Upper lobe of left lung (tissue), 6 donors: ENCODE results near the gene ATP13A1. TPM values are rescaled to one million over a fixed set of nuclear protein-coding genes. Genes with fewer than 3 reads are reported as not detected.
"Not testable (repeated sequence)": the region's sequence is repeated elsewhere in the genome, so short reads cannot be mapped to it uniquely, and the experiment has no call there.

ENCODE experiments used
- ATAC-seq, 2 donors: fragments of 200-7000 bp; cut with Tn5 transposase; one replicate each; pipeline ENCODE4 v1.9.1; 2022; ENCODE audit warnings: mild to moderate bottlenecking in 2 of 2, moderate library complexity in 2 of 2; ENCODE audit not compliant: low FRiP score in 2 of 2
- DNase-seq, 2 donors: peaks; one replicate each; pipeline ENCODE4 v3.0.0-alpha.2; 2019 to 2020
- H3K27ac ChIP-seq, 4 donors: fragments of 200-600 bp; sonication (generic); one replicate each; pipeline ENCODE4 v1.5.1; 2016 to 2019
- H3K27me3 ChIP-seq, 4 donors: fragments of 200-600 bp; sonication (generic); one replicate each; pipeline ENCODE4 v1.5.1; 2017 to 2019
- H3K36me3 ChIP-seq, 4 donors: fragments of 200-600 bp; sonication (generic); one replicate each; pipeline ENCODE4 v1.5.1; 2016 to 2019
- H3K4me1 ChIP-seq, 4 donors: fragments of 200-600 bp; sonication (generic); one replicate each; pipeline ENCODE4 v1.5.1; 2018 to 2019
- H3K4me3 ChIP-seq, 4 donors: fragments of 200-600 bp; sonication (generic); one replicate each; pipeline ENCODE4 v1.5.1; 2017 to 2019; ENCODE audit warnings: mild to moderate bottlenecking in 2 of 4, moderate library complexity in 1 of 4
- H3K9me3 ChIP-seq, 4 donors: fragments of 200-600 bp; sonication (generic); one replicate each; pipeline ENCODE4 v1.5.1; 2018 to 2019
- EP300 ChIP-seq, 4 donors: sonication (generic); formaldehyde crosslinking; IDR thresholded peaks; one replicate each; pipeline ENCODE4 v1.5.1; 2017; ENCODE audit warnings: antibody characterized with exemption in 4 of 4, control low read depth in 2 of 4
- POLR2A ChIP-seq, 4 donors: fragments of 450-650 bp; IDR thresholded peaks; one replicate each; pipeline ENCODE4 v1.5.1; 2016 to 2017; ENCODE audit warnings: antibody characterized with exemption in 4 of 4, mild to moderate bottlenecking in 2 of 4
- POLR2AphosphoS5 ChIP-seq, 2 donors: sonication (generic); formaldehyde crosslinking; IDR thresholded peaks; one replicate each; pipeline ENCODE4 v1.5.1; 2017; ENCODE audit warnings: antibody characterized with exemption in 2 of 2
- WGBS, 2 donors: methylation state at CpG; one replicate each; pipeline ENCODE4 v1.1.5; 2017 to 2018; 5-methylcytosine and 5-hydroxymethylcytosine counted together
- total RNA-seq, 6 donors: library from RNA; depleted of rRNA in 4 of 6; stranded (reverse); fragments of >200 nt in 4 of 6; gene quantifications; one replicate each; pipeline versions ENCODE4 v1.1.0 to v1.2.1, GENCODE V29; 2016 to 2021
- TF ChIP-seq, protein P1 (sequence below), 6 experiments: fragments of 450-650 bp in 4 of 6; fragments of 200-600 bp in 2 of 6; sonication (generic) in 2 of 6; IDR thresholded peaks; one replicate each; pipeline ENCODE4 v1.5.1; 2016 to 2019; ENCODE audit warnings: antibody characterized with exemption in 6 of 6
- donor health status: DM: no; HTN: no; CAD: no; lungs with moderate emphysema.
- donor health status: DM: no; HTN: yes; CAD: no; lungs with severe emphysema.

Gene ATP13A1
- total RNA-seq, 6 donors from 2014 or later, result 58.6 to 256 (median 97.4) TPM

DNA sequence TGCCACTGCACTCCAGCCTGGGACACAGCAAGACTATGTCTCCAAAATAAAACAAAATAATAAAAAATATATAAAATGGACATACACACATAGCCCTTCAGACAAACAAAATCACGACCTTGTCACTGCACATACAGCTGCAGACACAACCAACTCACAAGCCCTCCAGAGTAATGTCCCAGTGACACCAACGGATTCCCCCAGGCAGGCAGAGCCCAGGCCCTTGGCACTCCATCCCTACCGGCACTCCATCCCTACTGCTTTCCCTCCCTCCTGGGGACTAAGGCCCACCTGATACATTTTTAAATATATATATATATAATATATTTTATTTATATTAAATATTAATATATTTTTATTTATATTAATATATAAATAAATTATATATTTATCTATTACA lies 23.6 kb upstream of the ATP13A1 start:
- ATAC-seq, result no peak
- Histone ChIP-seq H3K36me3 (peaks cover 0 to 2% (median 0%) of the 10 kb centered on the region in 4 donors), H3K4me1 (no peaks in the 10 kb centered on the region), H3K27ac (no peak overlapping the region), H3K4me3 (no peak overlapping the region), H3K27me3 (no peaks in the 10 kb centered on the region), H3K9me3 (peaks cover 0 to 38% (median 32%) of the 10 kb centered on the region in 4 donors)
- no peak for DNase-seq
- TF ChIP-seq POLR2A (IDR thresholded peaks at IDR 0.05) (no peak), POLR2AphosphoS5 (IDR thresholded peaks at IDR 0.05) (no peak)
- WGBS, 2 donors, result 96 to 97% methylated on average over 3 of the region's 3 CpGs

DNA sequence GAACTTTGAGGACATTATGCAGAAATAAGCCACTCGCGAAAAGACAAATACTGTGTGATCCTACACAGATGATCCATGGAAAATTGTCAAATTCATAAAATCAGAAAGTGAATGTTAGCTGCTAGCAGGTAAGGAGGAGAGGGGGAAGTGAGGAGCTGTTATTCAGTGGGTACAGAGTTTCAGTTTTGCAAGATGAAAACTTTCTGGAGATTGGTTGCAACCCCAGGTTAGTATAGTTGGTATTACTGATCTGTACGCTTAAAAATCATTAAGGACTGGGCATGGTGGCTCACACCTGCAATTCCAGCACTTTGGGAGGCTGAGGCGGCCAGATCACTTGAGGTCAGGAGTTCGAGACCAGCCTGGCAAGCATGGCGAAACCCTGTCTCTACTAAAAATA lies 23.1 kb upstream of the ATP13A1 start:
- no peak overlapping the region for H3K27ac ChIP-seq
- no peak for DNase-seq
- H3K4me3 ChIP-seq, result no peak overlapping the region
- no peaks in the 10 kb centered on the region for H3K27me3 ChIP-seq
- WGBS, 2 donors, result 96 to 98% methylated on average over 6 of the region's 6 CpGs
- H3K9me3 ChIP-seq, result peaks cover 0 to 38% (median 33%) of the 10 kb centered on the region in 4 donors
- no peaks in the 10 kb centered on the region for H3K4me1 ChIP-seq
- peaks cover 0 to 2% (median 0%) of the 10 kb centered on the region in 4 donors for H3K36me3 ChIP-seq
- no peak for TF ChIP-seq EP300 (IDR thresholded peaks at IDR 0.05)
- TF ChIP-seq, protein P1, sequence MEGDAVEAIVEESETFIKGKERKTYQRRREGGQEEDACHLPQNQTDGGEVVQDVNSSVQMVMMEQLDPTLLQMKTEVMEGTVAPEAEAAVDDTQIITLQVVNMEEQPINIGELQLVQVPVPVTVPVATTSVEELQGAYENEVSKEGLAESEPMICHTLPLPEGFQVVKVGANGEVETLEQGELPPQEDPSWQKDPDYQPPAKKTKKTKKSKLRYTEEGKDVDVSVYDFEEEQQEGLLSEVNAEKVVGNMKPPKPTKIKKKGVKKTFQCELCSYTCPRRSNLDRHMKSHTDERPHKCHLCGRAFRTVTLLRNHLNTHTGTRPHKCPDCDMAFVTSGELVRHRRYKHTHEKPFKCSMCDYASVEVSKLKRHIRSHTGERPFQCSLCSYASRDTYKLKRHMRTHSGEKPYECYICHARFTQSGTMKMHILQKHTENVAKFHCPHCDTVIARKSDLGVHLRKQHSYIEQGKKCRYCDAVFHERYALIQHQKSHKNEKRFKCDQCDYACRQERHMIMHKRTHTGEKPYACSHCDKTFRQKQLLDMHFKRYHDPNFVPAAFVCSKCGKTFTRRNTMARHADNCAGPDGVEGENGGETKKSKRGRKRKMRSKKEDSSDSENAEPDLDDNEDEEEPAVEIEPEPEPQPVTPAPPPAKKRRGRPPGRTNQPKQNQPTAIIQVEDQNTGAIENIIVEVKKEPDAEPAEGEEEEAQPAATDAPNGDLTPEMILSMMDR (IDR thresholded peaks at IDR 0.05), result no peak
- no peak for TF ChIP-seq POLR2AphosphoS5 (IDR thresholded peaks at IDR 0.05)
- TF ChIP-seq POLR2A (IDR thresholded peaks at IDR 0.05), result no peak
- ATAC-seq, result no peak

DNA sequence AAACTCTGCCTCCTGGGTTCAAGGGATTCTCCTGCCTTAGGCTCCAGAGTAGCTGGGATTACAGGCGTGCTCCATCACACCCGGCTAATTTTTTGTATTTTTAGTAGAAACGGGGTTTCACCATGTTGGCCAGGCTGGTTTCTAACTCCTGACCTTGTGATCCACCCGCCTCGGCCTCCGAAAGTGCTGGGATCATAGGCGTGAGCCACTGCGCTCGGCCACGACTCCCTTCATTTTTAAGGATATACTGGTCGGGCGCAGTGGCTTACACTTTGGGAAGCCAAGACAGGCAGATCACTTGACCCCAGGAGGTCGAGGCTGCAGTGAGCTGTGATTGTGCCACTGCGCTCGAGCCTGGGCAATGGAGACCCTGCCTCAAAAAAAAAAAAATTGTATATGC lies 22.6 kb upstream of the ATP13A1 start:
- DNase-seq, result not testable (repeated sequence)
- 98% methylated on average over 15 of the region's 15 CpGs for WGBS, 2 donors
- peaks cover 0 to 42% (median 37%) of the 10 kb centered on the region in 4 donors for H3K9me3 ChIP-seq

DNA sequence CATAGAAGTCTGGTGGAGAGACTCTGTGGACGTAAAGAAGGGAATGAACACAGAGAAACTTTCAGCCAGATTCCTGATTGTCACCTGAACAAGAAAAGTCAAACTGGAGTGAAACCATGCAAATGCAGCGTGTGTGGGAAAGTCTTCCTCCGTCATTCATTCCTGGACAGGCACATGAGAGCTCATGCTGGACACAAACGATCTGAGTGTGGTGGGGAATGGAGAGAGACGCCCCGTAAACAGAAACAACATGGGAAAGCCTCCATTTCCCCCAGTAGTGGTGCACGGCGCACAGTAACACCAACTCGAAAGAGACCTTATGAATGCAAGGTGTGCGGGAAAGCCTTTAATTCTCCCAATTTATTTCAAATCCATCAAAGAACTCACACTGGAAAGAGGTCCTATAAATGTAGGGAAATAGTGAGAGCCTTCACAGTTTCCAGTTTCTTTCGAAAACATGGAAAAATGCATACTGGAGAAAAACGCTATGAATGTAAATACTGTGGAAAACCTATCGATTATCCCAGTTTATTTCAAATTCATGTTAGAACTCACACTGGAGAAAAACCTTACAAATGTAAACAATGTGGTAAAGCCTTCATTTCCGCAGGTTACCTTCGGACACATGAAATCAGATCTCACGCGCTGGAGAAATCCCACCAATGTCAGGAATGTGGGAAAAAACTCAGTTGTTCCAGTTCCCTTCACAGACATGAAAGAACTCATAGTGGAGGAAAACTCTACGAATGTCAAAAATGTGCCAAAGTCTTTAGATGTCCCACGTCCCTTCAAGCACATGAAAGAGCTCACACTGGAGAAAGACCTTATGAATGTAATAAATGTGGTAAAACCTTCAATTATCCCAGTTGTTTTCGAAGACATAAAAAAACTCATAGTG lies 15.9 kb upstream of the ATP13A1 start:
- peaks cover 5 to 64% (median 51%) of the 10 kb centered on the region in 4 donors for H3K9me3 ChIP-seq
- WGBS, 2 donors, result 96 to 97% methylated on average over 20 of the region's 20 CpGs
- ATAC-seq (no peak), DNase-seq (no peak)
- peaks cover 21 to 61% (median 43%) of the 10 kb centered on the region in 4 donors for H3K36me3 ChIP-seq
- H3K4me1 ChIP-seq, result no peaks in the 10 kb centered on the region
- no peak overlapping the region for H3K4me3 ChIP-seq
- no peaks in the 10 kb centered on the region for H3K27me3 ChIP-seq
- TF ChIP-seq, protein P1 (IDR thresholded peaks at IDR 0.05), result no peak
- no peak for TF ChIP-seq EP300 (IDR thresholded peaks at IDR 0.05)
- TF ChIP-seq POLR2AphosphoS5 (IDR thresholded peaks at IDR 0.05), result no peak
- no peak for TF ChIP-seq POLR2A (IDR thresholded peaks at IDR 0.05)
- H3K27ac ChIP-seq, result no peak overlapping the region

More for the DNA sequence above, 22.6 kb upstream of the ATP13A1 start:
- not testable (repeated sequence) for H3K27me3 ChIP-seq, H3K4me3 ChIP-seq, ATAC-seq, H3K4me1 ChIP-seq, H3K36me3 ChIP-seq, H3K27ac ChIP-seq

DNA sequence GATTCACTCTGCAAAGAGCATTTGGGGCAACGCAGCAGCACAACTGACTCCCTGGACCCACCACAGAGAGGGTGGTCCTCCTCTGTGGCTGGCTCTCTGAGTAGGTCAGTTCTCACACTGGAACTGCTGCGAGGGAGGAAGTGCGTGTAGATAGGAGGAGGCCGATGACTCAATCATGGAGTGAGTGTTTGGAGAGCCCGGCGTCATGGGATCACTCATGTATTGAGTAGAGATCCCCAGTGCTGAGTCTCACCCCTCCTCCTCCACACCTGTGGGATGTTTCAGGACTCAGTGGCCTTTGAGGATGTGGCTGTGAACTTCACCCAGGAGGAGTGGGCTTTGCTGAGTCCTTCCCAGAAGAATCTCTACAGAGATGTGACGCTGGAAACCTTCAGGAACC lies 14.1 kb upstream of the ATP13A1 start:
- no peaks in the 10 kb centered on the region for H3K27me3 ChIP-seq
- ATAC-seq (no peak), DNase-seq (no peak)
- H3K4me3 ChIP-seq, result no peak overlapping the region
- H3K27ac ChIP-seq, result no peak overlapping the region
- H3K4me1 ChIP-seq, result no peaks in the 10 kb centered on the region
- H3K36me3 ChIP-seq, result peaks cover 26 to 78% (median 46%) of the 10 kb centered on the region in 4 donors
- H3K9me3 ChIP-seq, result peaks cover 5 to 67% (median 44%) of the 10 kb centered on the region in 4 donors
- TF ChIP-seq POLR2AphosphoS5 (IDR thresholded peaks at IDR 0.05) (no peak), POLR2A (IDR thresholded peaks at IDR 0.05) (no peak), EP300 (IDR thresholded peaks at IDR 0.05) (no peak)
- TF ChIP-seq, protein P1 (IDR thresholded peaks at IDR 0.05), result no peak
- WGBS, 2 donors, result 96 to 98% methylated on average over 7 of the region's 7 CpGs
